Ovary (tissue), 9 donors: ENCODE results near the gene ZER1. TPM values are rescaled to one million over a fixed set of nuclear protein-coding genes. Genes with fewer than 3 reads are reported as not detected.

Source experiments
- DNase-seq, 5 donors: peaks; one replicate each; pipeline ENCODE4 v3.0.0-alpha.2; 2019 to 2020
- H3K27ac ChIP-seq, 2 donors: fragments of 200-600 bp; one replicate each; pipeline versions ENCODE4 v1.5.1 to v1.8.0; 2019 to 2022
- H3K27me3 ChIP-seq: fragments of 200-600 bp; one replicate; pipeline ENCODE4 v1.8.0; 2022
- H3K36me3 ChIP-seq: fragments of 200-600 bp; sonication (generic); one replicate; pipeline ENCODE4 v1.5.1; 2019
- H3K4me1 ChIP-seq: one replicate; pipeline ENCODE4 v1.8.1; 2013; ENCODE audit warnings: mild to moderate bottlenecking, moderate library complexity; ENCODE audit not compliant: insufficient read depth
- H3K4me3 ChIP-seq: fragments of 200-600 bp; sonication (generic); one replicate; pipeline ENCODE4 v1.5.1; 2017
- H3K9me3 ChIP-seq, 2 donors: fragments of 200-600 bp in 1 of 2; sonication (generic) in 1 of 2; one replicate each; pipeline versions ENCODE4 v1.5.1 to v1.8.1; 2013 to 2019; ENCODE audit warnings: mild to moderate bottlenecking in 1 of 2, moderate library complexity in 1 of 2
- CTCF ChIP-seq, 3 donors: fragments of 450-650 bp in 2 of 3; fragments of 200-600 bp in 1 of 3; IDR thresholded peaks; one replicate each; pipeline versions ENCODE4 v1.5.1 to v1.8.0; 2016 to 2022; ENCODE audit warnings: antibody characterized with exemption in 3 of 3, mild to moderate bottlenecking in 1 of 3
- EP300 ChIP-seq: sonication (generic); formaldehyde crosslinking; IDR thresholded peaks from one replicate; pipeline ENCODE4 v1.6.1; 2017; ENCODE audit warnings: antibody characterized with exemption
- POLR2A ChIP-seq: fragments of 450-650 bp; IDR thresholded peaks from one replicate; pipeline ENCODE4 v1.6.1; 2017; ENCODE audit warnings: antibody characterized with exemption, mild to moderate bottlenecking, moderate library complexity
- WGBS, 3 donors: extraction: QIAGEN DNeasy Blood & Tissue Kit in 1 of 3; methylation state at CpG; one replicate each; pipeline versions ENCODE4 v1.1.5 to v1.1.7; 2013 to 2017; 5-methylcytosine and 5-hydroxymethylcytosine counted together
- intact Hi-C, 4 donors: fragments of 100-400 bp; cut with DNase I; formaldehyde crosslinking; loops; one replicate each; pipeline versions ENCODE4 v1.11.0 to v1.15.1; 2022 to 2023
- polyA plus RNA-seq, 2 donors: library from polyadenylated mRNA; stranded (reverse); fragments of 200-250 nt in 1 of 2; fragments of 350-450 nt in 1 of 2; fragmentation: Illumina TruSeq in 1 of 2; extraction: RNeasy Lipid Tissue Mini Kit (QIAGEN cat#74804) in 1 of 2; gene quantifications; one replicate each; pipeline ENCODE4 v1.2.3, GENCODE V29; 2013 to 2014
- total RNA-seq, 7 donors: library from RNA; depleted of rRNA in 2 of 7; stranded (reverse); fragments of >200 nt in 2 of 7; fragmentation: NEBNext Ultra II Directional in 3 of 7; extraction: Animal tissue kit (Norgen Biotek cat#: 25700) in 3 of 7; gene quantifications; one replicate each; pipeline versions ENCODE4 v1.1.0 to v1.2.4, GENCODE V29; 2016 to 2023
- donor health status: DM: no; HTN: no; CAD: no; lungs with moderate emphysema.
- donor health status: DM: no; HTN: no; CAD: no.
- donor health status: Bipolar disorder and iron deficiency.
- donor health status: DM: yes; HTN: yes; CAD: no.
- donor health status: DM: no; HTN: no; CAD: no.
- donor health status: DM: yes; HTN: yes; CAD: no.

ZER1 gene
- total and polyA plus RNA-seq, 9 donors, result 16.3 to 46.1 (median 34.0) TPM

GRCh38 chr9:128743421-128743820, 28.3 kb downstream of the ZER1 start:
- Histone ChIP-seq H3K9me3 (no peaks in the 10 kb centered on the region), H3K4me3 (no peak overlapping the region), H3K4me1 (no peaks in the 10 kb centered on the region), H3K36me3 (no peaks in the 10 kb centered on the region), H3K27me3 (no peaks in the 10 kb centered on the region), H3K27ac (no peak overlapping the region)
- no peak for DNase-seq
- TF ChIP-seq CTCF (IDR thresholded peaks at IDR 0.05), result no peak
- no peak for TF ChIP-seq POLR2A
- TF ChIP-seq EP300, result no peak
- 92 to 100% (median 98%) methylated on average over 1 of the region's 1 CpG for WGBS, 3 donors
- intact Hi-C loops, result no loop called here

- no peak overlapping the region for H3K4me3 ChIP-seq
- DNase-seq, result no peak
- no peaks in the 10 kb centered on the region for H3K27me3 ChIP-seq
- no peak overlapping the region for H3K27ac ChIP-seq
- H3K4me1 ChIP-seq, result no peaks in the 10 kb centered on the region
- H3K9me3 ChIP-seq, result no peaks in the 10 kb centered on the region
- no peaks in the 10 kb centered on the region for H3K36me3 ChIP-seq
- intact Hi-C loops, result no loop called here
- TF ChIP-seq EP300 (no peak), CTCF (IDR thresholded peaks at IDR 0.05) (no peak), POLR2A (no peak)
- WGBS, 3 donors, result 76 to 81% (median 81%) methylated on average over 20 of the region's 20 CpGs
These were observed 29.3 kb downstream of the ZER1 start for GRCh38 chr9:128742401-128742800.

GRCh38 chr9:128735373-128735772, 36.4 kb downstream of the ZER1 start:
- H3K4me3 ChIP-seq, result no peak overlapping the region
- no peaks in the 10 kb centered on the region for H3K36me3 ChIP-seq
- H3K27ac ChIP-seq, result no peak overlapping the region
- 56 to 65% (median 59%) methylated on average over 2 of the region's 2 CpGs for WGBS, 3 donors
- TF ChIP-seq POLR2A (no peak), CTCF (IDR thresholded peaks at IDR 0.05) (no peak), EP300 (no peak)
- no peaks in the 10 kb centered on the region for H3K9me3 ChIP-seq
- H3K4me1 ChIP-seq, result no peaks in the 10 kb centered on the region
- intact Hi-C loops, result loop anchor here in 1 of 4 donors (10.0 kb wide), 1 partner anchor 189 kb away; the partner anchor contains the start of gene PHYHD1
- no peak for DNase-seq
- H3K27me3 ChIP-seq, result no peaks in the 10 kb centered on the region

GRCh38 chr9:128733256-128733655, 38.5 kb downstream of the ZER1 start:
- WGBS, 3 donors, result 32 to 46% (median 33%) methylated on average over 9 of the region's 9 CpGs
- TF ChIP-seq POLR2A, result no peak
- TF ChIP-seq CTCF (IDR thresholded peaks at IDR 0.05), result peak in 1 of 3 donors; percentile 20
- DNase-seq, result peak; percentile 52 to 73 (median 54)
- H3K27me3 ChIP-seq, result no peaks in the 10 kb centered on the region
- no peaks in the 10 kb centered on the region for H3K9me3 ChIP-seq
- H3K4me3 ChIP-seq, result no peak overlapping the region
- H3K4me1 ChIP-seq, result no peaks in the 10 kb centered on the region
- intact Hi-C loops, result loop anchor here in 1 of 4 donors (10.0 kb wide), 1 partner anchor 192 kb away; the partner anchor contains the start of gene PHYHD1
- no peak overlapping the region for H3K27ac ChIP-seq
- H3K36me3 ChIP-seq, result no peaks in the 10 kb centered on the region
